GM11168 (cell line): ENCODE measurements around the gene TFF2.

Source experiments
- in situ Hi-C: fragments of 300-500 bp; cut with MboI; formaldehyde crosslinking; loops from one replicate; pipeline ENCODE4 v1.12.0; 2022; ENCODE audit warnings: low sequenced_read_pairs; ENCODE audit not compliant: unreplicated experiment

Gene TFF2

DNA sequence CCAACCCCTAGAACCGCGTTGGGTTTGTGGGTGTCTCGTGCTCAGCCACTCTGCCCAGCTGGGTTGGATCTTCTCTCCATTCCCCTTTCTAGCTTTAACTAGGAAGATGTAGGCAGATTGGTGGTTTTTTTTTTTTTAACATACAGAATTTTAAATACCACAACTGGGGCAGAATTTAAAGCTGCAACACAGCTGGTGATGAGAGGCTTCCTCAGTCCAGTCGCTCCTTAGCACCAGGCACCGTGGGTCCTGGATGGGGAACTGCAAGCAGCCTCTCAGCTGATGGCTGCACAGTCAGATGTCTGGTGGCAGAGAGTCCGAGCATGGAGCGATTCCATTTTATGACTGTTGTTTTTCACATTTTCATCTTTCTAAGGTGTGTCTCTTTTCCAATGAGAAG lies 54.3 kb downstream of the TFF2 start:
- in situ Hi-C loops, result no loop called here
